LNCaP clone FGC (cell line): ENCODE results near the gene PLCE1.

Experiments used
- DNase-seq: peaks from one replicate; pipeline ENCODE4 v3.0.0-alpha.2; 2011; ENCODE audit warnings: low read depth
- H3K4me3 ChIP-seq: 2 replicates; pipeline ENCODE4 v1.5.1; 2011; ENCODE audit warnings: mild to moderate bottlenecking, low read depth, low read length, control low read depth
- CTCF ChIP-seq: IDR thresholded peaks from 2 replicates; pipeline ENCODE4 v1.5.1; 2012; ENCODE audit warnings: mild to moderate bottlenecking; ENCODE audit not compliant: control insufficient read depth, insufficient read depth; ENCODE audit errors: extremely low read depth

Gene PLCE1

GRCh38 chr10:93999401-93999851 lies 5.7 kb downstream of the PLCE1 start:
- H3K4me3 ChIP-seq = no peak overlapping the region
- no peak for TF ChIP-seq CTCF
- no peak for DNase-seq

GRCh38 chr10:94000638-94001415 lies 7.1 kb downstream of the PLCE1 start:
- no peak overlapping the region for H3K4me3 ChIP-seq
- TF ChIP-seq CTCF = no peak
- no peak for DNase-seq

GRCh38 chr10:94001416-94001810 lies 7.7 kb downstream of the PLCE1 start:
- DNase-seq = no peak
- no peak for TF ChIP-seq CTCF
- no peak overlapping the region for H3K4me3 ChIP-seq

- DNase-seq = no peak
- TF ChIP-seq CTCF = no peak
- no peak overlapping the region for H3K4me3 ChIP-seq
Measured at GRCh38 chr10:94002156-94002555, 8.4 kb downstream of the PLCE1 start.

GRCh38 chr10:94003488-94003887 lies 9.8 kb downstream of the PLCE1 start:
- no peak for DNase-seq
- TF ChIP-seq CTCF = no peak

GRCh38 chr10:94005050-94005449 lies 11.3 kb downstream of the PLCE1 start:
- no peak for TF ChIP-seq CTCF
- no peak overlapping the region for H3K4me3 ChIP-seq
- DNase-seq = peak; percentile 69

More at GRCh38 chr10:94003488-94003887, 9.8 kb downstream of the PLCE1 start:
- no peak overlapping the region for H3K4me3 ChIP-seq
